ENCODE results near the gene CRNN.

Gene CRNN

GRCh38 chr1:152448496-152448895 lies 34.4 kb upstream of the CRNN start:
- Histone ChIP-seq H3K4me2 (ENCODE audit: insufficient read depth, low read length) (no peak overlapping the region), H3K4me3 (ENCODE audit: low read depth in 1 of 2, low read length in 2 of 2) (no peak overlapping the region), H3K27me3 (ENCODE audit: insufficient read depth, low read length, poor library complexity) (no peaks in the 10 kb centered on the region), H4K20me1 (ENCODE audit: insufficient read depth, low read length) (no peaks in the 10 kb centered on the region), H3K27ac (ENCODE audit: low read length) (no peak overlapping the region), H3K9me3 (ENCODE audit: insufficient read depth, low read length, severe bottlenecking) (no peaks in the 10 kb centered on the region), H3K4me1 (ENCODE audit: insufficient read depth, low read length) (no peaks in the 10 kb centered on the region), H3K9ac (ENCODE audit: low read depth, low read length) (no peak overlapping the region), H3K79me2 (ENCODE audit: insufficient read depth, low read length) (no peaks in the 10 kb centered on the region), H3K36me3 (ENCODE audit: insufficient read depth, low read length) (no peaks in the 10 kb centered on the region), H2AFZ (ENCODE audit: low read depth, low read length) (no peak overlapping the region)
- DNase-seq, result no peak
- TF ChIP-seq, protein P1, sequence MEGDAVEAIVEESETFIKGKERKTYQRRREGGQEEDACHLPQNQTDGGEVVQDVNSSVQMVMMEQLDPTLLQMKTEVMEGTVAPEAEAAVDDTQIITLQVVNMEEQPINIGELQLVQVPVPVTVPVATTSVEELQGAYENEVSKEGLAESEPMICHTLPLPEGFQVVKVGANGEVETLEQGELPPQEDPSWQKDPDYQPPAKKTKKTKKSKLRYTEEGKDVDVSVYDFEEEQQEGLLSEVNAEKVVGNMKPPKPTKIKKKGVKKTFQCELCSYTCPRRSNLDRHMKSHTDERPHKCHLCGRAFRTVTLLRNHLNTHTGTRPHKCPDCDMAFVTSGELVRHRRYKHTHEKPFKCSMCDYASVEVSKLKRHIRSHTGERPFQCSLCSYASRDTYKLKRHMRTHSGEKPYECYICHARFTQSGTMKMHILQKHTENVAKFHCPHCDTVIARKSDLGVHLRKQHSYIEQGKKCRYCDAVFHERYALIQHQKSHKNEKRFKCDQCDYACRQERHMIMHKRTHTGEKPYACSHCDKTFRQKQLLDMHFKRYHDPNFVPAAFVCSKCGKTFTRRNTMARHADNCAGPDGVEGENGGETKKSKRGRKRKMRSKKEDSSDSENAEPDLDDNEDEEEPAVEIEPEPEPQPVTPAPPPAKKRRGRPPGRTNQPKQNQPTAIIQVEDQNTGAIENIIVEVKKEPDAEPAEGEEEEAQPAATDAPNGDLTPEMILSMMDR (IDR thresholded peaks at IDR 0.05; ENCODE audit: borderline replicate concordance, extremely low read depth, low read length, poor library complexity, severe bottlenecking), result no peak
- TF ChIP-seq EZH2 (IDR thresholded peaks at IDR 0.05; ENCODE audit: borderline replicate concordance, low read depth, low read length, severe bottlenecking), result no peak
- no peak for ATAC-seq (ENCODE audit: insufficient read depth, low read depth)

GRCh38 chr1:152448095-152448494 lies 34.0 kb upstream of the CRNN start:
- no peak overlapping the region for H2AFZ ChIP-seq (ENCODE audit: low read depth, low read length)
- no peaks in the 10 kb centered on the region for H3K4me1 ChIP-seq (ENCODE audit: insufficient read depth, low read length)
- peak; percentile 24 for DNase-seq
- H3K27ac ChIP-seq (ENCODE audit: low read length), result no peak overlapping the region
- no peak overlapping the region for H3K4me2 ChIP-seq (ENCODE audit: insufficient read depth, low read length)
- no peaks in the 10 kb centered on the region for H3K36me3 ChIP-seq (ENCODE audit: insufficient read depth, low read length)
- H3K79me2 ChIP-seq (ENCODE audit: insufficient read depth, low read length), result no peaks in the 10 kb centered on the region
- TF ChIP-seq EZH2 (IDR thresholded peaks at IDR 0.05; ENCODE audit: borderline replicate concordance, low read depth, low read length, severe bottlenecking), result no peak
- TF ChIP-seq, protein P1 (IDR thresholded peaks at IDR 0.05; ENCODE audit: borderline replicate concordance, extremely low read depth, low read length, poor library complexity, severe bottlenecking), result no peak
- no peak overlapping the region for H3K9ac ChIP-seq (ENCODE audit: low read depth, low read length)
- H3K27me3 ChIP-seq (ENCODE audit: insufficient read depth, low read length, poor library complexity), result no peaks in the 10 kb centered on the region
- ATAC-seq (ENCODE audit: insufficient read depth, low read depth), result peak; percentile 75
- H3K9me3 ChIP-seq (ENCODE audit: insufficient read depth, low read length, severe bottlenecking), result no peaks in the 10 kb centered on the region
- no peaks in the 10 kb centered on the region for H4K20me1 ChIP-seq (ENCODE audit: insufficient read depth, low read length)
- H3K4me3 ChIP-seq (ENCODE audit: low read depth in 1 of 2, low read length in 2 of 2), result no peak overlapping the region

DNA sequence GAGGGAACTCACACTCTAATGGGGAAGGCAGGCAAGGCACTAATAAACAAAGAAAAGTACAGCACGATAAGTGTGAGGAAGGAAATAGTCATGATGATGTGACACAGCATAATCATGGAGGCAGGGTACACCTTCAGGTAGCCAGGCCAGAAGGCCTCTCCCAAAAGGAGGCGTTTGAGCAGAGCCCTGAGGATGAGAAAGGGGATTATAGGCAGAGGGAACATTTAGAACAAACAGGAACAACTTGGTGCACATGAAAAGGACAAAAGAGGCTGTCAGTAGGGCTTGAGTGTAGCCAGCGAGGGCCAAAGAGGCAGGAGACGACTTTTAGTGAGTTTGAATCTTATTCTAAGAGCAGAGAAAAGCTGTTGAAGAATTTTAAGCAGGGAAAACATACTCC lies 33.4 kb upstream of the CRNN start:
- no peaks in the 10 kb centered on the region for H3K9me3 ChIP-seq (ENCODE audit: insufficient read depth, low read length, severe bottlenecking)
- H3K27ac ChIP-seq (ENCODE audit: low read length), result no peak overlapping the region
- DNase-seq (no peak), ATAC-seq (ENCODE audit: insufficient read depth, low read depth) (no peak)
- H2AFZ ChIP-seq (ENCODE audit: low read depth, low read length), result no peak overlapping the region
- H4K20me1 ChIP-seq (ENCODE audit: insufficient read depth, low read length), result no peaks in the 10 kb centered on the region
- no peaks in the 10 kb centered on the region for H3K36me3 ChIP-seq (ENCODE audit: insufficient read depth, low read length)
- H3K4me1 ChIP-seq (ENCODE audit: insufficient read depth, low read length), result no peaks in the 10 kb centered on the region
- H3K27me3 ChIP-seq (ENCODE audit: insufficient read depth, low read length, poor library complexity), result no peaks in the 10 kb centered on the region
- no peak overlapping the region for H3K9ac ChIP-seq (ENCODE audit: low read depth, low read length)
- H3K79me2 ChIP-seq (ENCODE audit: insufficient read depth, low read length), result no peaks in the 10 kb centered on the region
- H3K4me2 ChIP-seq (ENCODE audit: insufficient read depth, low read length), result no peak overlapping the region
- no peak for TF ChIP-seq EZH2 (IDR thresholded peaks at IDR 0.05; ENCODE audit: borderline replicate concordance, low read depth, low read length, severe bottlenecking)
- TF ChIP-seq, protein P1 (IDR thresholded peaks at IDR 0.05; ENCODE audit: borderline replicate concordance, extremely low read depth, low read length, poor library complexity, severe bottlenecking), result no peak
- no peak overlapping the region for H3K4me3 ChIP-seq (ENCODE audit: low read depth in 1 of 2, low read length in 2 of 2)

GRCh38 chr1:152444045-152444444 lies 30.0 kb upstream of the CRNN start:
- peaks cover 11% of the 10 kb centered on the region for H3K27me3 ChIP-seq (ENCODE audit: insufficient read depth, low read length, poor library complexity)
- H3K36me3 ChIP-seq (ENCODE audit: insufficient read depth, low read length), result no peaks in the 10 kb centered on the region
- DNase-seq (no peak), ATAC-seq (ENCODE audit: insufficient read depth, low read depth) (no peak)
- H3K9ac ChIP-seq (ENCODE audit: low read depth, low read length), result no peak overlapping the region
- H3K79me2 ChIP-seq (ENCODE audit: insufficient read depth, low read length), result no peaks in the 10 kb centered on the region
- no peak overlapping the region for H2AFZ ChIP-seq (ENCODE audit: low read depth, low read length)
- no peak for TF ChIP-seq EZH2 (IDR thresholded peaks at IDR 0.05; ENCODE audit: borderline replicate concordance, low read depth, low read length, severe bottlenecking)
- TF ChIP-seq, protein P1 (IDR thresholded peaks at IDR 0.05; ENCODE audit: borderline replicate concordance, extremely low read depth, low read length, poor library complexity, severe bottlenecking), result no peak
- H3K4me3 ChIP-seq (ENCODE audit: low read depth in 1 of 2, low read length in 2 of 2), result no peak overlapping the region
- H3K27ac ChIP-seq (ENCODE audit: low read length), result no peak overlapping the region
- H3K9me3 ChIP-seq (ENCODE audit: insufficient read depth, low read length, severe bottlenecking), result no peaks in the 10 kb centered on the region
- H3K4me2 ChIP-seq (ENCODE audit: insufficient read depth, low read length), result no peak overlapping the region
- H4K20me1 ChIP-seq (ENCODE audit: insufficient read depth, low read length), result no peaks in the 10 kb centered on the region
- no peaks in the 10 kb centered on the region for H3K4me1 ChIP-seq (ENCODE audit: insufficient read depth, low read length)

All from DND-41 (cell line).